Type B pancreatic cell (in vitro differentiated cells): ENCODE measurements around the gene TMBIM6. TPM values are rescaled to one million over a fixed set of nuclear protein-coding genes. Genes with fewer than 3 reads are reported as not detected.

ENCODE experiments used
- DNase-seq: peaks from one replicate; pipeline ENCODE4 v3.0.0; 2021; ENCODE audit warnings: mixed read lengths; ENCODE audit not compliant: unreplicated experiment; ENCODE audit errors: extremely low spot score
- H3K27ac Mint-ChIP-seq: 2 replicates; pipeline ENCODE4 v1.8.0; 2021; ENCODE audit warnings: mild to moderate bottlenecking, mixed read lengths
- H3K27me3 Mint-ChIP-seq: 2 replicates; pipeline ENCODE4 v1.8.0; 2021; ENCODE audit warnings: mixed read lengths
- H3K36me3 Mint-ChIP-seq: 2 replicates; pipeline ENCODE4 v1.8.0; 2021; ENCODE audit warnings: mixed read lengths
- H3K4me1 Mint-ChIP-seq: one replicate; pipeline ENCODE4 v1.8.0; 2021; ENCODE audit warnings: mixed read lengths; ENCODE audit not compliant: unreplicated experiment
- H3K4me3 Mint-ChIP-seq: 2 replicates; pipeline ENCODE4 v1.8.0; 2021; ENCODE audit warnings: mild to moderate bottlenecking, mixed read lengths
- H3K9me3 Mint-ChIP-seq: 2 replicates; pipeline ENCODE4 v1.8.0; 2021; ENCODE audit warnings: mixed read lengths
- total RNA-seq: library from RNA; stranded (reverse); gene quantifications from 2 replicates; pipeline ENCODE4 v1.2.1, GENCODE V29; 2021; ENCODE audit warnings: low replicate concordance
- TF ChIP-seq, protein P1 (sequence below): fragments of 200-600 bp; sonication (generic); conservative IDR thresholded peaks from 2 replicates; pipeline ENCODE4 v1.5.0; 2021; ENCODE audit warnings: antibody characterized with exemption, mild to moderate bottlenecking

TMBIM6 gene
- total RNA-seq, 1 donor from 2014 or later = 497 TPM

DNA sequence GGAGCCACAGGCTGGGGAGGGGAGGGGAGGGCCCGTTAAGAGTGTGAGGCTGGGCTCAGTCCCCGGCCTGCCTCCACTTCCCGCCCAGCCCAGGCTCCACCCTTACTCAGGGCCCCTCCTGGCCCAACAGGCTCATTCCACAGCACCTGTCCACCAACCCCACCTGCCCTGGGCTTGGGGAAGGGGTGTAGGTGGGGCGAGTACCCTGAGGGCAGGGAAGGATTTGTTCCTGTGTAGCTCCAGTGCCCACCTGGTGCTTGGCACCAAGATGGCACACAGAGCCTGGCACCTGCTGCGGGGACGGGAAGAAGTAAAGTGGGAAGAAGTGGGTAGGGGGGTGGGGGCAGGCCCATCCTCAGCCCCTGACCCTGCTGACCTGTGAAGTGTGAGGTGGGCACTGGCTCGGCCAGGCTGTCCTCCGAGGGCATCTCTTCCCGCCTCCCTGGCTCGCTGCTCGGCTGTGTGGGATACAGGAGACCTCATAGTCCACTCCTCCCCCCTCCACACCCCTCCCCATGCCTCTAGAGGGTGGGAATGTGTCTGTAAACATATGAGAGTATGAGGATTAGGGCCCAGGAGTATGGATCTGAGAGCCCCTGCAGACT lies 51.7 kb downstream of the TMBIM6 start:
- H3K27me3 Mint-ChIP-seq = no peaks in the 10 kb centered on the region
- no peaks in the 10 kb centered on the region for H3K4me1 Mint-ChIP-seq
- no peak for DNase-seq
- H3K27ac Mint-ChIP-seq = no peak overlapping the region
- H3K36me3 Mint-ChIP-seq = peaks cover 5% of the 10 kb centered on the region
- TF ChIP-seq, protein P1, sequence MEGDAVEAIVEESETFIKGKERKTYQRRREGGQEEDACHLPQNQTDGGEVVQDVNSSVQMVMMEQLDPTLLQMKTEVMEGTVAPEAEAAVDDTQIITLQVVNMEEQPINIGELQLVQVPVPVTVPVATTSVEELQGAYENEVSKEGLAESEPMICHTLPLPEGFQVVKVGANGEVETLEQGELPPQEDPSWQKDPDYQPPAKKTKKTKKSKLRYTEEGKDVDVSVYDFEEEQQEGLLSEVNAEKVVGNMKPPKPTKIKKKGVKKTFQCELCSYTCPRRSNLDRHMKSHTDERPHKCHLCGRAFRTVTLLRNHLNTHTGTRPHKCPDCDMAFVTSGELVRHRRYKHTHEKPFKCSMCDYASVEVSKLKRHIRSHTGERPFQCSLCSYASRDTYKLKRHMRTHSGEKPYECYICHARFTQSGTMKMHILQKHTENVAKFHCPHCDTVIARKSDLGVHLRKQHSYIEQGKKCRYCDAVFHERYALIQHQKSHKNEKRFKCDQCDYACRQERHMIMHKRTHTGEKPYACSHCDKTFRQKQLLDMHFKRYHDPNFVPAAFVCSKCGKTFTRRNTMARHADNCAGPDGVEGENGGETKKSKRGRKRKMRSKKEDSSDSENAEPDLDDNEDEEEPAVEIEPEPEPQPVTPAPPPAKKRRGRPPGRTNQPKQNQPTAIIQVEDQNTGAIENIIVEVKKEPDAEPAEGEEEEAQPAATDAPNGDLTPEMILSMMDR = no peak
- H3K9me3 Mint-ChIP-seq = no peaks in the 10 kb centered on the region
- no peak overlapping the region for H3K4me3 Mint-ChIP-seq

DNA sequence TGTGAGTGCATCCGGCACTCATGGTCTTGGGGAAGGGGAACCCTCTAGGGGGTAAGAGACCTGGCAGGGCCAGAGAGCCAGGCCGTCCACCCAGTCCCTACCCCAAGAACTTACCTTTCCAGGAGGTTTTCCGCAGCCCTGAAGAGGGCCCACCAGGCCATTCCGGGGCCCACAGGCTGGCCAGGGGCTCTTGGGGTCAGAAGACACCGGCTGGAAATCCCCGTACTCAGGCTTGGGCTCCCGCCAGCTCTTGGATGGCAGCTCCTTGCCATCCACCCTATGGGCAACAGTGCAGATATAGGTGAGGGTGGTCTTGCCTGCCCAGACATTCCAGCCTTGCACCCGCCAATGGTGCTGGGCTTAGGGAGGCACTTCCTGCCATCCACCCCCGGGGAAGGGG lies 52.3 kb downstream of the TMBIM6 start:
- no peaks in the 10 kb centered on the region for H3K27me3 Mint-ChIP-seq
- H3K9me3 Mint-ChIP-seq = no peaks in the 10 kb centered on the region
- DNase-seq = no peak
- TF ChIP-seq, protein P1 = no peak
- H3K4me1 Mint-ChIP-seq = no peaks in the 10 kb centered on the region
- peaks cover 5% of the 10 kb centered on the region for H3K36me3 Mint-ChIP-seq
- no peak overlapping the region for H3K27ac Mint-ChIP-seq
- H3K4me3 Mint-ChIP-seq = no peak overlapping the region

DNA sequence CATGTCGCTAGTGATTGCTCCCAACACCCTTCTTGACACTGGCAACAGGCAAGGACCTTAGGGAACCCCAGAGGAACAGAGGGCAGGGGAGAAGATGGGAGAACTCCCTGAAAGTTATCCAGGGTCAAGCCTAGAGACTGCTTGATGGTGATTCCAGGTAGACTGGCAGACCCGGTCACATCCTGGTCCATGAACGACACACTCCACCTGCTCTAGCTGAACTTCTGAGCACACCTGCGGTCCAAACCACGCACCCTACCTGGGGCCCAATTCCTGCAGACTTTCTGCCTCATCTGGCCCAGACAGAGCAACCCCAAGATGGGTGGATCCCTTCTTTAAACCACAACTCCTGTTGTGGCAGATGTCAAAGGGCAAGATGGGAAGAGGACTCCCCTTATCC lies 52.7 kb downstream of the TMBIM6 start:
- no peaks in the 10 kb centered on the region for H3K9me3 Mint-ChIP-seq
- no peak overlapping the region for H3K4me3 Mint-ChIP-seq
- peaks cover 3% of the 10 kb centered on the region for H3K4me1 Mint-ChIP-seq
- DNase-seq = no peak
- H3K27ac Mint-ChIP-seq = no peak overlapping the region
- TF ChIP-seq, protein P1 = no peak
- peaks cover 5% of the 10 kb centered on the region for H3K36me3 Mint-ChIP-seq
- no peaks in the 10 kb centered on the region for H3K27me3 Mint-ChIP-seq

DNA sequence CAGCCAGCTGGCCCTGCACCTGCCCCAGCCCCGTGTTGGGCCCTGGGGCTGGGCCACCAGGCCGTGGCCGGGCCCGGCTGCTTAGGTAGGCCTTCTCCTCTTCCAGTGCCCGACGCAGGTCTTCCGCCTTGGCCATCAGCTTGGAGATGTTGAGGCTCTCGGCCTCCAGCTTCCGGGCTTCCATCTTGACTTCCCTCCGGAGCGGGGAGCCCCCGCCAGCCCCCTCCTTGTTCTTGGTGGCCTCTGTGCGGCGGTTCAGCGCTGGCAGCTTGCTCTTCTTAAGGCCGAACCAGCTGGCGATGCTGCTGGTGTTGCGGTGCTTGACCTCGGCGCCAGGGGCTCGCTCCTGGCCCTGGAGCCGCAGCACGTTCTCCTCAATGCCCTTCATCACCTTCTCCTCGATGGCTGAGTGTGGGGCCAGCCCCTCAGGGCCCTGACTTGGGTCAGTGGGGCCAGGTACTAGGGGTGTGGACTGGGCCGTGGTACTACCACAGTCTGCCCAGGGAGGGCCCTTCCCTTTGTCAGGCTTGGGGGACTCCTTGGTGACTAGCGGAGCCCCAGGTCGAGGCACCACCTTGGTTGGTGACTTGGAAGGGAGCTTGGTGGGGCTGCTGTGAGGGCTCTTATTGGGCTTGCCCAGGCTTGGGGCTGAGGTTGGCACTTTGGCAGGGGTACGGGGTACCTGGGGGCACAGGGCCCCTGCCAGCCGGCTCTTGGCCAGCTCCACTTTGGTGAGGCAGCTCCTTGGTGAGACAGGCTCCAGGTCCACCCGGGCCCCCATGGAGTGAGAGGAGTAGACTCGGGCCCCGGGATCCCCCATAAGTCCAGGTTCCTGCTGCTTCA lies 53.7 kb downstream of the TMBIM6 start:
- no peak for DNase-seq
- Mint-ChIP-seq H3K27ac (no peak overlapping the region), H3K36me3 (peaks cover 5% of the 10 kb centered on the region), H3K4me1 (peaks cover 5% of the 10 kb centered on the region), H3K9me3 (no peaks in the 10 kb centered on the region), H3K27me3 (no peaks in the 10 kb centered on the region), H3K4me3 (no peak overlapping the region)
- TF ChIP-seq, protein P1 = no peak

DNA sequence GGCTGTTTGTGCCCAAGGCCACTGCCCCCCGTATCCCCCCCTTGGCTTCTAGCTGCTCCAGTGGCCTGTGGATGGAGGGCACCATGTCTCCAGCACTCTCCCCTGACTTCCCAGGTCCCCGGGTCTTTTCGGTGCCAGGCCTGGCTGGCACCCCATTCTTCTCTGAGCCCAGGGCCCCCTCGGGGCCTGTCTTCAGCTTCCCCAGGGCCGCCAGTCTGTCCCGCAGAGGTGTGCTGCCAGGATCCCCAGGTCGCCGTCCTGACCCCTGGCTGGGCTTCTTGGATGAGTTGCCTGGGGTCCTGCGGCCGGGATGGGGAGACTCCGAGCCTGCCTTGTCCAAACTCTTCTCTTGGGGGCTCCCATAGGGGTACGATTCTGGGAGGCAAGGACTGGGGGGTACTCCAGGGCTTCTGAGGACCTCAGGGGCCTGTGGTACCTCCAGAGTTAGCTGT lies 54.3 kb downstream of the TMBIM6 start:
- H3K36me3 Mint-ChIP-seq = peaks cover 3% of the 10 kb centered on the region
- no peak overlapping the region for H3K4me3 Mint-ChIP-seq
- TF ChIP-seq, protein P1 = no peak
- H3K9me3 Mint-ChIP-seq = no peaks in the 10 kb centered on the region
- H3K4me1 Mint-ChIP-seq = peaks cover 8% of the 10 kb centered on the region
- H3K27me3 Mint-ChIP-seq = no peaks in the 10 kb centered on the region
- no peak overlapping the region for H3K27ac Mint-ChIP-seq
- DNase-seq = no peak
